ENCODE measurements around the gene RCOR3.

DNA sequence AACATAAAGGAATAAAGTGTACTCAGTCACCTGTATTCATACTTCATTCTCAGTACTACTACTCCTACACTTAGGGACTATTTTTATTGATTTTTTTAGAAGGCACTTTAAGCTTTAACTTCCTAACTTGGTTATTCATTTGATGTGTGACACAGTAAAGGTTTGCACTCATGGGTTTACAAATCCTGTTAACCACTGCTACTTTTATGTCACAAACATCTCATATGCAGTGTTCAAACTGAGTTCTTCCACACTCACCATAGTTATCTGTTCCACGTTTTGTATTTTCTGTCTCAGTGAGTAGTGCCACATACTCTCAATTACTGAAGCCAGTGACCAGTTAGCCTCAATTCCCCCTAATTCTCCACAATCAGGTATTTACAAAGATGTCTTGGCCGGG lies 33.2 kb downstream of the RCOR3 start:
- TF ChIP-seq CTCF (IDR thresholded peaks at IDR 0.05; ENCODE audit: low read length) (no peak), EZH2 (optimal IDR thresholded peaks at IDR 0.05; ENCODE audit: low read depth, low read length) (no peak)

All from MM.1S (cell line).